Right ventricle myocardium inferior (tissue), 1 donor: ENCODE measurements around the gene ZKSCAN1. TPM values are rescaled to one million over a fixed set of nuclear protein-coding genes. Genes with fewer than 3 reads are reported as not detected.

Source experiments
- ATAC-seq: fragments of 200-7000 bp; cut with Tn5 transposase; one replicate; pipeline ENCODE4 v1.9.1; 2020; ENCODE audit warnings: mild to moderate bottlenecking, moderate library complexity
- DNase-seq: peaks from one replicate; pipeline ENCODE4 v3.0.0; 2021; ENCODE audit errors: missing footprints
- intact Hi-C: fragments of 100-400 bp; cut with DNase I; formaldehyde crosslinking; loops from one replicate; pipeline ENCODE4 v1.11.0; 2022
- total RNA-seq: library from RNA; stranded (reverse); fragmentation: NEBNext Ultra II Directional; extraction: Animal tissue kit (Norgen Biotek cat#: 25700); gene quantifications from one replicate; pipeline ENCODE4 v1.2.1, GENCODE V29; 2021
- donor health status: DM: no; HTN: yes; CAD: no; lungs with severe emphysema.

Gene ZKSCAN1
- total RNA-seq, 1 donor from 2014 or later, result 36.1 TPM

DNA sequence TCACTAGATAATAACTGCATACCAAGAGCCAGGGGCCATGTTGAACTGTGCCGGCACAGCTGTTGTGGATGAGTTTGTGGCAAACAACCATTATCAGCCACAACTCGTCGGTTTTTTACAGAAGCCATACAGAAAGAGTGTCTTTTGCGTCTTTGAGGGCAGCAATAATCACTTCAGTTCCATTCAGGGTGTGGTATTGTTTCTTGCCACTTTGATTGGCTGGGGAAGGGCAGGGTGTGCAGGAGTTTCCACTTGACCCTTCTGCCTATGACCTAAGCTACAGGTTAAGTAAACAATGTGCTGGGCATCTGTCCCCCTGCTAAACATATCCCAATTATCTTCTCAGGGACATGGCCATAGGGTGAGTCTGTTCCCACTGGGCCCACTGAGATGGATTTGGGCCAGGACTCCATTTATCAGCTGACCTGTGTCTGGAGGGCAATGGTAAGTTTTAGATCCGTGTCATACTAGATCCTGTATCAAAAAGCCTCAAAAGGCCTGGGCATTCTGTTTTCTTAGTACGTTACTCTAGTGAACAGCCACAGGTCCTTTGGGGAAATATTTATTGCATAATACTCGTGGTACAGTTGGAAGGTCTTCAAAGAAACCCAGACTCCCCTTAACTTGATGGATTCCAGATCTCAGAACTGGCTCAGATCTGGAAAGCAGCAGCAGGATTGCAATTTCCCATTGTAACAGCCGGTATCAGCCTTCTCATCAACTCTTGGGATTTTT lies 50.2 kb downstream of the ZKSCAN1 start:
- DNase-seq, result no peak
- intact Hi-C loops, result no loop called here
- peak; percentile 65 for ATAC-seq

DNA sequence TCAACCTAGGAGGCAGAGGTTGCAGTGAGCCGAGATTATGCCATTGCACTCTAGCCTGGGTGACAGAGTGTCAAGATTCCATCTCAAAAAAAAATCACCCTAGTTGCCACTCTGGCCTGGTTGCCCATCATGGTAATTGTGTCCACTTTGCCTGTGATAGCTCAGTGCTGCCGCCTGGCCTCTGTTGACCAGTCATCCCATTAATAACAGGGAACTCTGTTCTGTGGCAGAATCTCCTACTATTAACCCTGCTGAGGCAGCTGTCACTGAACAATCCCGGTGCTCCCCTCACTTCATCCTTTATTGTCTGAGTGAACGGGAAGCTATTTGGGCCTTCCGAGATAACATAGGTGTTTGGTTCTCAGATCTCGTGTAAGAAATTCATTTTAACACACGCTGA lies 51.6 kb downstream of the ZKSCAN1 start:
- no peak for DNase-seq
- intact Hi-C loops, result no loop called here

DNA sequence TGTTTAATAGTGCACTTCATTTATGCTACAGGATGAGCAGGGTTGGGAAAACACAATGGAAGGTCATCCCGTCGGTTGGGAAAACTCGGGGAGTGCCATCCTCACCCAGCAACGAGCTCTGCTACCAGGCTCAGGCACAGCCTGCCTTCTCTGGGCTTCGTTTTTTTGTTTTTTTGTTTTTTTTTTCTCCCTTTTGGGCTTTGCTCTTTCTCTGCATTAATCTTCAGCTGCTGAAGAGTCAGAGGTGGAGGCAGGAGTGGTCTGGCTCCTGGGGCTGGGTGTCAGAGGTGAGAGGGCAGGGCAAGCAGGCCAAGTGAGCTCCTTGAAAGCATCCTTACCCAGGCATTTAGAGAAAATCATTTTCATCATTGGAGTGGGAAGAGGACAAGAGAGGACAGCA lies 54.6 kb downstream of the ZKSCAN1 start:
- ATAC-seq (no peak), DNase-seq (no peak)
- intact Hi-C loops, result no loop called here

More for the DNA sequence above, 51.6 kb downstream of the ZKSCAN1 start:
- ATAC-seq, result no peak

DNA sequence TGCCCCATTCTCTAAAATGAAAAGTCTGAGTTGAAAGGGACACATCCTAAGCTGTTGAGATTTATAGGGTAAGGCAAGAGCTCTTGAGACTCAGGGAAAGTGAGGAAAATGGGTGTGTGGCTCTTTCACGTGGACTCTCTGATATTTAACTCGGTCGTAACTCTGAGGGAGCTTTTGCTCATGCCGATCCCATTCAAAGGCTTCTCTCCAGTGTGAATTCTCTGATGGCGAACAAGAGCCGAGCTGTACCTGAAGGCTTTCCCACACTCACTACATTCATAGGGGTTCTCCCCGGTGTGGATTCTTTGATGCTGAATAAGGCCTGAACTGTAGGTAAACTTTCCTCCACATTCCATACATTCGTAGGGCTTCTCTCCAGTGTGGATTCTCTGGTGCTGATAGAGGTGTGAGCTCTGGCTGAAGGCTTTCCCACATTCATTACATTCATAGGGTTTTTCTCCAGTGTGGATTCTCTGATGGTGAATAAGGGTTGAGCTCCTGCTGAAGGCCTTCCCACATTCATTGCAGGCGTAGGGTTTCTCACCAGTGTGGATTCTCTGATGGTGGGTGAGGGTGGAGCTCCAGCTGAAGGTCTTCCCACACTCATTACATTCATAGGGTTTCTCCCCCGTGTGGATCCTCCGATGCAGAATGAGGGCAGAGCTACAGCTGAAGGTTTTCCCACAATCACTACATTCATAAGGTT lies 55.8 kb downstream of the ZKSCAN1 start:
- DNase-seq, result no peak
- intact Hi-C loops, result no loop called here
- no peak for ATAC-seq

DNA sequence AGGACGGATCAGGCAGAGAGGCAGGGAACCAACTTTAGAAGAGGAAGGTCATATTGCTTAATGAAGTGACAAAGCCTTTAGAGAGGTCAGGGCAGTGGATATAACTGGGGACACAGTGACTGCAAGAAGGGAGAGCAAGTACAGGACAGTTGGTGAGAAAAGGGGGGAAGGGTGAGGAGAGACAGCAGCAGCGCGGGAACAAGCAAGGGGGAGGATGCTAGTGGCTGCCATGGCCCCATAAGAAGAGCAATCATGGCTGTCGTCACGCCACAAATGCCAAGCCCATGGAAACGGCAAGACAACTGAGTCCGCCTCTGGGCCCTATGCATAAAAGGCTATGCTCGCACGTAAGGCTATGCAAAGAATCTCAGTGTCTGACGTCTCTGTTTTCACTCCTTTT lies 57.1 kb downstream of the ZKSCAN1 start:
- intact Hi-C loops, result no loop called here
- no peak for DNase-seq
- no peak for ATAC-seq

DNA sequence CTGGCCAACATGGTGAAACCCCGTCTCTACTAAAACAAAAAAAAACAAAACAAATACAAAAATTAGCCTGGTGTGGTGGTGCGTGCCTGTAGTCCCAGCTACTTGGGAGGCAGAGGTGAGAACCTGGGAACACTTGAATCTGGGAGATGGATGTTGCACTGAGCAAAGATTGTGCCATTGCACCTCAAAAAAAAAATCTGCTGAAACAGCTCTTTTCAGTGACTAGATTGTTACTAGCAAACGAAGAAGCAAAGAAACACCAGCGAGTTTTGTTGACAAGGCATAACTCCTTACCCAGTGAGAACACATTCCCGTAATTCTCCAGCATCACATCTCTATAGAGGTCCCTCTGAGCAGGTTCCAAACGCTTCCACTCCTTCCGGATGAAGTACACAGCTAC lies 59.4 kb downstream of the ZKSCAN1 start:
- intact Hi-C loops, result no loop called here
- no peak for ATAC-seq

DNA sequence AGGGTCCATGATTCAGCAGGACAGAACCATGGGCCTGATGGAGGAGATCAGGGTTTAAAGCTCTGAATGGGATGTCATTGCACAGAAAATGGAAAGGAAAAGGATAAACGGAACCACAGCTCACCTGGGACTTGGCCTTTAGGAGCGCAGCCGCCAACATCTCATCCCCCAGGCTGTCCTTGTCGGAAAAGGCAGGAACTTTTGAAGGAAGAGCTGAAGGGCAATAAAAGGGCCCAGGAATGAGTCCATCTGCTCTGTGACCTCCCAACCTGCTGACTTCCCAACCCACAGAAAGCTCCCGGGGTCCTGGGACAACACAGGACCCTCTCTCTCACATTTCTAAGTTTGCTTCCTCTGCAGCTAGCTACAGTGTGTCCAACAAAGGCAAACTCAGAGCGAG lies 60.0 kb downstream of the ZKSCAN1 start:
- no peak for DNase-seq
- no peak for ATAC-seq
- intact Hi-C loops, result no loop called here

More for the DNA sequence above, 59.4 kb downstream of the ZKSCAN1 start:
- DNase-seq, result no peak

DNA sequence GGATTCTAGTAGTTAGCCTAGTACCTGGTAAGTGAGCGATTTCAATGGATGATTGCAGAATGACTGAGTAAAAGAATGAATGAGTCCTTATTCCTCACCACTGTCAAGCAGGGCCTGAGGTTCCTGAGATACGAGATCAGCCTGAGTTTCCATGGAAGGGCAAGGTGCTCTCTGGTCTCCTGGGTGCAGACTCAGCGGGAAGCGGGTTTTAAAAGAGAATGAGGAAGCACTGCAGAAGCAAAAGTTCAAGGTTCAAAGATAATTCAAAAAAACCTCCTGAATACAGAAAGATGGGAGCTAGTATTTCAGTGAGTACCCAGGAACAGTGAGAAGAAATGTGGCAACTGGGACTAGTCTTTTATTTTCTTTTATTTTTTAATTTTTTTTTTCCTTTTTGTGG lies 61.8 kb downstream of the ZKSCAN1 start:
- DNase-seq, result no peak
- intact Hi-C loops, result no loop called here
- no peak for ATAC-seq

- ATAC-seq (no peak), DNase-seq (no peak)
- intact Hi-C loops, result no loop called here
These were observed 63.7 kb downstream of the ZKSCAN1 start for GRCh38 chr7:100079024-100079560.

DNA sequence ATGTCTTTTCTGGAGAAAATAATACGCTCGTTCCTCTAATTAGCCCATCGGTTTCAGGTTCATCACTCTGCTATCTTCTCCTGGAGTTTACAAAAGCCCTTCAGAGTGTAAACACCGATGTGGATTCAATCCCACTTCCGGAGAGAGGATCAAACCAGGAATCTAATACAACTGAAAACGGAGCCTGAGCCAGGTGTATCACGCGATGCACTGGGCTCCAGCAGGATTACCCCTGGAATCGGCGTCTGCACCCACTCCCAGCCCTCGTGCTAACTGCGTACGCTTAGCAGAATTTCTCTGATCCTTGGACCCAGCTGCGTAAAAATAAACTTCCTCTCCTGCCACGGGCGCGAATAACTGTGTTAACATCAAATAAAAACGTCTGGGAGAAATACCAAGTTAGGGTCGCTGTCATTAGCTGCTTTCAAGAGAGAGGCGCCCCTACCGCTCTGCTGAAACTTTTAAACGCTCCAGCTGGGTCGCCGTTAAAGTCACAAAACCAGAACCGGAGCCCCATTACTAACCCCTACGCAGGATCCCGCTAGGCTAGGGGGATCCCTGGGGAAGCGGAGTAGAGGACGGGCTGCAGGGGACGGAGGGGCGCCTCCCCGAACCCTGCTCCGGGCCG lies 65.6 kb downstream of the ZKSCAN1 start:
- no peak for ATAC-seq
- DNase-seq, result no peak
- intact Hi-C loops, result loop anchor here (2.0 to 10.0 kb wide), 3 partner anchors 32 to 166 kb away; partner anchors contain the start of genes TRIM4 and ZSCAN21

DNA sequence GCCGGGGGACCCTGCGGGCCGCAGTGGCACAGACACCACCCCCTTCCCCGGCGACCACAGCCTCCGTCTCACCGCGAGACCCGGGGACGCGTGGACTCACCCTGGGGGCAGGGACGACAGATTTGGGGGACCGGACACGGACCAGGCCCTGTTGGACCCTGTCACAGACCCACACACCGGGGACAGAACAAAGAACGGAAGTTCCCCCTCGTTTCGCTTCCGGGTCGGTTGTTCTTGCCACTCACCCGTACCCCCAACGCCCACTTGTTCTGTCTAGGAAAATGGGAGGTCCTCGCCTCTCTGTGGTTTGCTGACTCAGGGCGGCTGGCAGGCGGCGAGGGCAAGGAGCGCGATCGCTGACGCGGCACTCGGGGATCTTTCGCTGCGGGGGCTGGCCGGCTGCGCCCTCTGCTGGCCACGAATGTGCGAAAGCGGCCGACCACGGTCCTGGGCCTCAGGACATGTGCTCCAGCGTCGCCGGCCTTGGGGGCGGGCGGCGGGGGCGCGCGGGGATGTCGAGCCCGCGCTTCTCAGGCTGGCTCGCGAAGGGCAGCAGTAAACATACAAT lies 66.2 kb downstream of the ZKSCAN1 start, which contains the start of gene ZNF3:
Gene ZNF3 (minus strand): TSS at position 189 of the 568 bp plus-strand sequence. CDS start 4,366 bp downstream, outside the sequence.
- ATAC-seq (peak; percentile 97), DNase-seq (peak; percentile 98)
- intact Hi-C loops, result loop anchor here (1.0 to 10.0 kb wide), 4 partner anchors 19 to 167 kb away; partner anchors contain the start of genes TRIM4 and ZSCAN21

- intact Hi-C loops, result loop anchor here (1.0 to 10.0 kb wide), 3 partner anchors 17 to 168 kb away; partner anchors contain the start of gene TRIM4
- DNase-seq (no peak), ATAC-seq (no peak)
These were observed 67.6 kb downstream of the ZKSCAN1 start for GRCh38 chr7:100082978-100083377.

- ATAC-seq, result no peak
- DNase-seq, result no peak
- intact Hi-C loops, result loop anchor here (10.0 kb wide), 1 partner anchor 171 kb away; the partner anchor contains the start of gene TRIM4
These were observed 70.1 kb downstream of the ZKSCAN1 start for GRCh38 chr7:100085515-100085914.

GRCh38 chr7:100087055-100087750 lies 71.8 kb downstream of the ZKSCAN1 start:
- no peak for DNase-seq
- no peak for ATAC-seq
- intact Hi-C loops, result loop anchor here (10.0 kb wide), 1 partner anchor 172 kb away; the partner anchor contains the start of gene TRIM4

GRCh38 chr7:100088095-100088620 lies 72.8 kb downstream of the ZKSCAN1 start:
- no peak for ATAC-seq
- intact Hi-C loops, result loop anchor here (10.0 kb wide), 1 partner anchor 173 kb away; the partner anchor contains the start of gene TRIM4
- no peak for DNase-seq

GRCh38 chr7:100088621-100089457 lies 73.4 kb downstream of the ZKSCAN1 start, which contains the start of gene COPS6:
COPS6 (plus strand) TSS chr7:100088969; CDS start chr7:100088991, 22 bp downstream.
- ATAC-seq (peak; percentile 90), DNase-seq (peak; percentile 93)
- intact Hi-C loops, result loop anchor here (10.0 kb wide), 1 partner anchor 174 kb away; the partner anchor contains the start of gene TRIM4
